ENCODE measurements around the gene CAPN13. TPM values are rescaled to one million over a fixed set of nuclear protein-coding genes. Genes with fewer than 3 reads are reported as not detected.

The CAPN13 gene
- total RNA-seq, 1 experiment from 2014 or later, result not detected

- in situ Hi-C loops (cut with HindIII; ENCODE audit: low pct_unique_long_range_greater_than_20kb, low sequenced_read_pairs), result no loop called here
- no peak for DNase-seq (ENCODE audit: low read depth, low spot score)
Observed at GRCh38 chr2:30797381-30798015, 9.7 kb downstream of the CAPN13 start.

GRCh38 chr2:30796699-30797098, 10.5 kb downstream of the CAPN13 start:
- in situ Hi-C loops (cut with HindIII; ENCODE audit: low pct_unique_long_range_greater_than_20kb, low sequenced_read_pairs), result no loop called here
- DNase-seq (ENCODE audit: low read depth, low spot score), result no peak

- no peak for DNase-seq (ENCODE audit: low read depth, low spot score)
- in situ Hi-C loops (cut with HindIII; ENCODE audit: low pct_unique_long_range_greater_than_20kb, low sequenced_read_pairs), result no loop called here
Observed at GRCh38 chr2:30792521-30792920, 14.7 kb downstream of the CAPN13 start.

- DNase-seq (ENCODE audit: low read depth, low spot score), result no peak
Observed at GRCh38 chr2:30790879-30791278, 16.4 kb downstream of the CAPN13 start.

GRCh38 chr2:30789670-30790210, 17.5 kb downstream of the CAPN13 start:
- DNase-seq (ENCODE audit: low read depth, low spot score), result no peak

More at GRCh38 chr2:30790879-30791278, 16.4 kb downstream of the CAPN13 start:
- in situ Hi-C loops (cut with HindIII; ENCODE audit: low pct_unique_long_range_greater_than_20kb, low sequenced_read_pairs), result no loop called here

GRCh38 chr2:30786923-30787685, 20.1 kb downstream of the CAPN13 start:
- in situ Hi-C loops (cut with HindIII; ENCODE audit: low pct_unique_long_range_greater_than_20kb, low sequenced_read_pairs), result no loop called here
- no peak for DNase-seq (ENCODE audit: low read depth, low spot score)

More at GRCh38 chr2:30789670-30790210, 17.5 kb downstream of the CAPN13 start:
- in situ Hi-C loops (cut with HindIII; ENCODE audit: low pct_unique_long_range_greater_than_20kb, low sequenced_read_pairs), result no loop called here

GRCh38 chr2:30784682-30785081, 22.6 kb downstream of the CAPN13 start:
- no peak for DNase-seq (ENCODE audit: low read depth, low spot score)
- in situ Hi-C loops (cut with HindIII; ENCODE audit: low pct_unique_long_range_greater_than_20kb, low sequenced_read_pairs), result no loop called here

GRCh38 chr2:30781961-30782533, 25.2 kb downstream of the CAPN13 start:
- DNase-seq (ENCODE audit: low read depth, low spot score), result no peak
- in situ Hi-C loops (cut with HindIII; ENCODE audit: low pct_unique_long_range_greater_than_20kb, low sequenced_read_pairs), result no loop called here

GRCh38 chr2:30781451-30781850, 25.8 kb downstream of the CAPN13 start:
- no peak for DNase-seq (ENCODE audit: low read depth, low spot score)
- in situ Hi-C loops (cut with HindIII; ENCODE audit: low pct_unique_long_range_greater_than_20kb, low sequenced_read_pairs), result no loop called here

- DNase-seq (ENCODE audit: low read depth, low spot score), result no peak
- in situ Hi-C loops (cut with HindIII; ENCODE audit: low pct_unique_long_range_greater_than_20kb, low sequenced_read_pairs), result no loop called here
Observed at GRCh38 chr2:30780776-30781330, 26.4 kb downstream of the CAPN13 start.

- DNase-seq (ENCODE audit: low read depth, low spot score), result no peak
- in situ Hi-C loops (cut with HindIII; ENCODE audit: low pct_unique_long_range_greater_than_20kb, low sequenced_read_pairs), result no loop called here
Observed at GRCh38 chr2:30778611-30779010, 28.6 kb downstream of the CAPN13 start.

GRCh38 chr2:30777661-30778505, 29.4 kb downstream of the CAPN13 start:
- in situ Hi-C loops (cut with HindIII; ENCODE audit: low pct_unique_long_range_greater_than_20kb, low sequenced_read_pairs), result no loop called here
- no peak for DNase-seq (ENCODE audit: low read depth, low spot score)

GRCh38 chr2:30776831-30777635, 30.2 kb downstream of the CAPN13 start:
- in situ Hi-C loops (cut with HindIII; ENCODE audit: low pct_unique_long_range_greater_than_20kb, low sequenced_read_pairs), result no loop called here
- no peak for DNase-seq (ENCODE audit: low read depth, low spot score)

- in situ Hi-C loops (cut with HindIII; ENCODE audit: low pct_unique_long_range_greater_than_20kb, low sequenced_read_pairs), result no loop called here
- DNase-seq (ENCODE audit: low read depth, low spot score), result no peak
Observed at GRCh38 chr2:30775833-30776232, 31.4 kb downstream of the CAPN13 start.

GRCh38 chr2:30772021-30772705, 35.1 kb downstream of the CAPN13 start:
- DNase-seq (ENCODE audit: low read depth, low spot score), result no peak
- in situ Hi-C loops (cut with HindIII; ENCODE audit: low pct_unique_long_range_greater_than_20kb, low sequenced_read_pairs), result no loop called here
